GM23248 (cell line): ENCODE measurements around the gene CMIP.

Experiments used
- EZH2 ChIP-seq: fragments of 200-600 bp; sonication (generic); IDR thresholded peaks from 2 replicates; pipeline ENCODE4 v1.6.1; 2018; ENCODE audit warnings: antibody characterized with exemption, mild to moderate bottlenecking; ENCODE audit not compliant: insufficient read depth, poor library complexity, severe bottlenecking
- EZH2phosphoT487 ChIP-seq: fragments of 200-600 bp; sonication (generic); IDR thresholded peaks from 2 replicates; pipeline ENCODE4 v1.6.1; 2018; ENCODE audit warnings: antibody characterized with exemption, moderate library complexity, mild to moderate bottlenecking, low read depth; ENCODE audit not compliant: insufficient read depth

- TF ChIP-seq EZH2 (no peak), EZH2phosphoT487 (no peak)
Observed at GRCh38 chr16:81527477-81528178, 83.0 kb downstream of the CMIP start.
